Vagina (tissue), 2 donors: ENCODE measurements around the gene CCDC32.

Source experiments
- POLR2A ChIP-seq, 2 donors: fragments of 450-650 bp; IDR thresholded peaks; one replicate each; pipeline ENCODE4 v1.6.1; 2017; ENCODE audit warnings: antibody characterized with exemption in 2 of 2, mild to moderate bottlenecking in 2 of 2, moderate library complexity in 2 of 2
- POLR2AphosphoS5 ChIP-seq, 2 donors: sonication (generic); formaldehyde crosslinking; IDR thresholded peaks; one replicate each; pipeline ENCODE4 v1.9.0; 2017; ENCODE audit warnings: antibody characterized with exemption in 2 of 2, mild to moderate bottlenecking in 2 of 2, low read depth in 1 of 2; ENCODE audit not compliant: insufficient read depth in 1 of 2
- TF ChIP-seq, protein P1 (sequence below), 3 experiments: fragments of 450-650 bp in 2 of 3; fragments of 200-600 bp in 1 of 3; sonication (generic) in 1 of 3; IDR thresholded peaks; one replicate each; pipeline ENCODE4 v1.5.1; 2017 to 2019; ENCODE audit warnings: antibody characterized with exemption in 3 of 3, mild to moderate bottlenecking in 2 of 3, moderate library complexity in 2 of 3

DNA sequence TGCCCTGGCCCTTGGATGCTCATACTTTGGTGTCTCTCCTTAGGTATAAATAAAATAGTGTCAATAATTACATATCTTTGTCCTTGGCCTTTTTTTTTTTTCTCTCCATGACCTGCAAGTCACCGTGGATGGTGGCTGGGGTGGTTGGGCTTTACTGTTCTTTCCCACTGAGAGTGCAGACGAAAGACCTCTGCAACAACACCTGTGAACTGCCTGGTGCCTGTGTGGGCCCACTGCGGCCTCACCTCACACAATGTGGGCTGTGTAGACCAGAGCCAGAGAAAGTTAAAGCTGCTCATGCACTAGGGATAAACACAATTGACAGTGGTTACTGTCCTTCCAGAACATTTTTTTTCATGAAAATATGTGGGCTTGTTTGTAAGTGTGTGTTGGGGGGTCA is 39.0 kb downstream of the CCDC32 start:
- TF ChIP-seq POLR2A (IDR thresholded peaks at IDR 0.05) (no peak), POLR2AphosphoS5 (IDR thresholded peaks at IDR 0.05; ENCODE audit: insufficient read depth in 1 of 2, low read depth in 1 of 2) (no peak)
- TF ChIP-seq, protein P1, sequence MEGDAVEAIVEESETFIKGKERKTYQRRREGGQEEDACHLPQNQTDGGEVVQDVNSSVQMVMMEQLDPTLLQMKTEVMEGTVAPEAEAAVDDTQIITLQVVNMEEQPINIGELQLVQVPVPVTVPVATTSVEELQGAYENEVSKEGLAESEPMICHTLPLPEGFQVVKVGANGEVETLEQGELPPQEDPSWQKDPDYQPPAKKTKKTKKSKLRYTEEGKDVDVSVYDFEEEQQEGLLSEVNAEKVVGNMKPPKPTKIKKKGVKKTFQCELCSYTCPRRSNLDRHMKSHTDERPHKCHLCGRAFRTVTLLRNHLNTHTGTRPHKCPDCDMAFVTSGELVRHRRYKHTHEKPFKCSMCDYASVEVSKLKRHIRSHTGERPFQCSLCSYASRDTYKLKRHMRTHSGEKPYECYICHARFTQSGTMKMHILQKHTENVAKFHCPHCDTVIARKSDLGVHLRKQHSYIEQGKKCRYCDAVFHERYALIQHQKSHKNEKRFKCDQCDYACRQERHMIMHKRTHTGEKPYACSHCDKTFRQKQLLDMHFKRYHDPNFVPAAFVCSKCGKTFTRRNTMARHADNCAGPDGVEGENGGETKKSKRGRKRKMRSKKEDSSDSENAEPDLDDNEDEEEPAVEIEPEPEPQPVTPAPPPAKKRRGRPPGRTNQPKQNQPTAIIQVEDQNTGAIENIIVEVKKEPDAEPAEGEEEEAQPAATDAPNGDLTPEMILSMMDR (IDR thresholded peaks at IDR 0.05): no peak
